ENCODE data around the gene DLG2.

The DLG2 gene

GRCh38 chr11:84608837-84609196 is 1018.3 kb downstream of the DLG2 start:
- no peak for DNase-seq

- DNase-seq = no peak
Observed at GRCh38 chr11:84607975-84608836, 1018.9 kb downstream of the DLG2 start.

- no peak for DNase-seq
Observed at GRCh38 chr11:84594602-84595001, 1032.5 kb downstream of the DLG2 start.

- no peak for DNase-seq
Observed at GRCh38 chr11:84590106-84590505, 1037.0 kb downstream of the DLG2 start.

GRCh38 chr11:84588131-84588829 is 1038.9 kb downstream of the DLG2 start:
- no peak for DNase-seq

- DNase-seq = no peak
Observed at GRCh38 chr11:84583106-84583505, 1044.0 kb downstream of the DLG2 start.

- DNase-seq = no peak
Observed at GRCh38 chr11:84581083-84581482, 1046.1 kb downstream of the DLG2 start.

- no peak for DNase-seq
Observed at GRCh38 chr11:84580428-84580827, 1046.7 kb downstream of the DLG2 start.

GRCh38 chr11:84573868-84574267 is 1053.3 kb downstream of the DLG2 start:
- no peak for DNase-seq

- no peak for DNase-seq
Observed at GRCh38 chr11:84566671-84567070, 1060.5 kb downstream of the DLG2 start.

GRCh38 chr11:84564867-84565184 is 1062.3 kb downstream of the DLG2 start:
- no peak for DNase-seq

GRCh38 chr11:84564180-84564866 is 1062.8 kb downstream of the DLG2 start:
- DNase-seq = no peak

- no peak for DNase-seq
Observed at GRCh38 chr11:84563356-84563755, 1063.8 kb downstream of the DLG2 start.

GRCh38 chr11:84560206-84560605 is 1066.9 kb downstream of the DLG2 start:
- DNase-seq = no peak

GRCh38 chr11:84558085-84558905 is 1068.8 kb downstream of the DLG2 start:
- DNase-seq = no peak

- DNase-seq = no peak
Observed at GRCh38 chr11:84552791-84553190, 1074.4 kb downstream of the DLG2 start.

GRCh38 chr11:84549217-84549616 is 1077.9 kb downstream of the DLG2 start:
- no peak for DNase-seq

GRCh38 chr11:84544566-84544965 is 1082.6 kb downstream of the DLG2 start:
- DNase-seq = no peak

- no peak for DNase-seq
Observed at GRCh38 chr11:84543367-84544159, 1083.6 kb downstream of the DLG2 start.

GRCh38 chr11:84541731-84542340 is 1085.3 kb downstream of the DLG2 start:
- DNase-seq = no peak

- no peak for DNase-seq
Observed at GRCh38 chr11:84536456-84536855, 1090.7 kb downstream of the DLG2 start.

GRCh38 chr11:84532364-84532763 is 1094.8 kb downstream of the DLG2 start:
- DNase-seq = no peak
